Activated CD8-positive, alpha-beta memory T cell treated with anti-CD3 and anti-CD28 coated beads for 36 hours (primary cell): ENCODE data around the gene ALKBH2. TPM values are rescaled to one million over a fixed set of nuclear protein-coding genes. Genes with fewer than 3 reads are reported as not detected.

Experiments
- CTCF ChIA-PET: fragments of 350-600 bp; sonication (Branson Sonifier 250); formaldehyde crosslinking; loops from one replicate; lab custom pipeline; 2021; ENCODE audit warnings: antibody characterized with exemption; lab: Charles Lee
- POLR2A ChIA-PET: fragments of 350-600 bp; sonication (Branson Sonifier 250); formaldehyde crosslinking; loops from one replicate; lab custom pipeline; 2021; ENCODE audit warnings: antibody characterized with exemption; lab: Charles Lee
- total RNA-seq, 2 experiments: library from RNA; stranded (reverse); gene quantifications; one replicate each; pipeline ENCODE4 v1.2.3, GENCODE V29; 2021

Gene ALKBH2
- total RNA-seq = 10 to 100 TPM; 40.1 to 42.3 TPM

- POLR2A ChIA-PET = interaction anchor here (0.6 to 0.9 kb wide), 3 partner anchors 38 to 533 kb away, joined by 3 read pairs; no protein-coding TSS in a partner anchor
- CTCF ChIA-PET = interaction anchor here (0.7 to 1.5 kb wide), 9 partner anchors 24 to 585 kb away, joined by 3 to 7 read pairs (median 3); no protein-coding TSS in a partner anchor
Observed at GRCh38 chr12:109093022-109093918, at the start of gene ALKBH2. TSS of gene ALKBH2 (minus strand) at chr12:109093472. CDS start at chr12:109092786, 686 bp downstream.

- CTCF ChIA-PET = interaction anchor here (0.6 kb wide), 1 partner anchor 122 kb away, joined by 3 read pairs; no protein-coding TSS in a partner anchor
- POLR2A ChIA-PET = no interaction called here
Observed at GRCh38 chr12:109140560-109140959, 47.3 kb upstream of the ALKBH2 start.

GRCh38 chr12:109139791-109140190 lies 46.5 kb upstream of the ALKBH2 start:
- CTCF ChIA-PET = no interaction called here

GRCh38 chr12:109139360-109139759 lies 46.1 kb upstream of the ALKBH2 start:
- CTCF ChIA-PET = interaction anchor here (0.8 kb wide), 1 partner anchor 9 kb away, joined by 3 read pairs; no protein-coding TSS in a partner anchor
- POLR2A ChIA-PET = no interaction called here

More at GRCh38 chr12:109139791-109140190, 46.5 kb upstream of the ALKBH2 start:
- POLR2A ChIA-PET = no interaction called here

- POLR2A ChIA-PET = no interaction called here
- CTCF ChIA-PET = interaction anchor here (0.8 kb wide), 1 partner anchor 257 kb away, joined by 3 read pairs; no protein-coding TSS in a partner anchor
Observed at GRCh38 chr12:109137055-109137454, 43.8 kb upstream of the ALKBH2 start.

GRCh38 chr12:109134186-109134917 lies 41.1 kb upstream of the ALKBH2 start:
- POLR2A ChIA-PET = no interaction called here
- CTCF ChIA-PET = interaction anchor here (0.9 kb wide), 1 partner anchor 263 kb away, joined by 3 read pairs; no protein-coding TSS in a partner anchor

GRCh38 chr12:109131154-109132050 lies 38.1 kb upstream of the ALKBH2 start:
- CTCF ChIA-PET = no interaction called here
- POLR2A ChIA-PET = no interaction called here

GRCh38 chr12:109130297-109131153 lies 37.3 kb upstream of the ALKBH2 start:
- ChIA-PET CTCF (no interaction called here), POLR2A (no interaction called here)

GRCh38 chr12:109127533-109128242 lies 34.4 kb upstream of the ALKBH2 start:
- ChIA-PET CTCF (no interaction called here), POLR2A (no interaction called here)

- POLR2A ChIA-PET = no interaction called here
Observed at GRCh38 chr12:109126784-109127183, 33.5 kb upstream of the ALKBH2 start.

GRCh38 chr12:109125791-109126190 lies 32.5 kb upstream of the ALKBH2 start:
- ChIA-PET CTCF (no interaction called here), POLR2A (no interaction called here)

More at GRCh38 chr12:109126784-109127183, 33.5 kb upstream of the ALKBH2 start:
- CTCF ChIA-PET = no interaction called here

- POLR2A ChIA-PET = no interaction called here
Observed at GRCh38 chr12:109124878-109125648, 31.8 kb upstream of the ALKBH2 start.

GRCh38 chr12:109121346-109121880 lies 28.1 kb upstream of the ALKBH2 start:
- ChIA-PET CTCF (interaction anchor here (1.2 kb wide), 1 partner anchor 10 kb away, joined by 3 read pairs; no protein-coding TSS in a partner anchor), POLR2A (no interaction called here)

More at GRCh38 chr12:109124878-109125648, 31.8 kb upstream of the ALKBH2 start:
- CTCF ChIA-PET = no interaction called here

GRCh38 chr12:109120557-109120956 lies 27.3 kb upstream of the ALKBH2 start:
- ChIA-PET POLR2A (no interaction called here), CTCF (interaction anchor here (1.2 kb wide), 1 partner anchor 9 kb away, joined by 3 read pairs; no protein-coding TSS in a partner anchor)

- POLR2A ChIA-PET = no interaction called here
- CTCF ChIA-PET = no interaction called here
Observed at GRCh38 chr12:109120095-109120494, 26.8 kb upstream of the ALKBH2 start.

GRCh38 chr12:109116611-109116949 lies 23.3 kb upstream of the ALKBH2 start:
- POLR2A ChIA-PET = interaction anchor here (1.1 kb wide), 1 partner anchor 9 kb away, joined by 3 read pairs; no protein-coding TSS in a partner anchor
- CTCF ChIA-PET = no interaction called here
